K562 (cell line): ENCODE results near the gene OR10G2. TPM values are rescaled to one million over a fixed set of nuclear protein-coding genes. Genes with fewer than 3 reads are reported as not detected.

Experiments
- BCOR ChIP-seq: fragments of 450-650 bp; IDR thresholded peaks from 2 replicates; pipeline ENCODE4 v1.6.1; 2016
- DACH1 ChIP-seq: fragments of 450-650 bp; IDR thresholded peaks from 2 replicates; pipeline ENCODE4 v1.6.1; 2018; ENCODE audit not compliant: partially characterized antibody
- KDM2B ChIP-seq: fragments of 250-450 bp; sonication (Bioruptor Pico); IDR thresholded peaks from 2 replicates; pipeline ENCODE4 v1.8.0; 2021; ENCODE audit warnings: mild to moderate bottlenecking, moderate library complexity
- RBM22 ChIP-seq: fragments of 200-400 bp; formaldehyde crosslinking; IDR thresholded peaks from 2 replicates; pipeline ENCODE4 v1.6.1; 2018; ENCODE audit warnings: low read length, low read depth; ENCODE audit not compliant: poor library complexity, severe bottlenecking
- RREB1 ChIP-seq: fragments of 250-450 bp; sonication (Bioruptor Pico); IDR thresholded peaks from 2 replicates; pipeline ENCODE4 v1.4.0; 2020
- ZFX ChIP-seq: sonication (generic); formaldehyde crosslinking; IDR thresholded peaks from 2 replicates; pipeline ENCODE4 v1.8.0; 2022; ENCODE audit warnings: mild to moderate bottlenecking, missing genetic modification reagents, moderate library complexity
- ZNF277 ChIP-seq: fragments of 250-450 bp; sonication (Bioruptor Pico); IDR thresholded peaks from 2 replicates; pipeline ENCODE4 v1.8.0; 2022; ENCODE audit warnings: inconsistent platforms, mild to moderate bottlenecking, moderate library complexity, borderline replicate concordance
- ZNF398 ChIP-seq: fragments of 250-450 bp; sonication (Bioruptor Pico); IDR thresholded peaks from 2 replicates; pipeline ENCODE4 v1.8.0; 2021; ENCODE audit warnings: moderate library complexity, mild to moderate bottlenecking, inconsistent platforms
- ZNF408 ChIP-seq: fragments of 250-450 bp; sonication (Bioruptor Pico); IDR thresholded peaks from 2 replicates; pipeline ENCODE4 v1.4.0; 2020; ENCODE audit warnings: low read depth, mild to moderate bottlenecking, moderate library complexity
- ZNF507 ChIP-seq: conservative IDR thresholded peaks from 2 replicates; pipeline ENCODE4 v1.6.1; 2017; ENCODE audit warnings: missing genetic modification characterization, missing compliant biosample characterization
- polyA plus RNA-seq, 8 experiments: library from polyadenylated mRNA; depleted of rRNA in 4 of 8; stranded (reverse) in 5 of 8; unstranded in 3 of 8; fragments of >200 nt; fragmentation: Nextera tagmentation in 2 of 8; fragmentation: Illumina TruSeq in 1 of 8; extraction: Ambion mirVana in 2 of 8; extraction: Trizol in 1 of 8; gene quantifications; 2 replicates each; pipeline versions ENCODE4 v1.2.1 to v1.2.3, GENCODE V29; 2011 to 2014; ENCODE audit warnings: inconsistent platforms in 1 of 8, missing spikeins in 1 of 8
- total RNA-seq, 7 experiments: library from RNA; depleted of rRNA in 6 of 7; stranded (reverse); fragments of >200 nt in 6 of 7; fragmentation: Illumina TruSeq in 2 of 7; extraction: Trizol in 2 of 7; gene quantifications; 2 replicates each; pipeline versions ENCODE4 v1.2.1 to v1.2.3, GENCODE V29; 2011 to 2021; ENCODE audit warnings: low replicate concordance in 1 of 7

The OR10G2 gene
- total and polyA plus RNA-seq, 9 of the 15 experiments (the other 6 are each of a cell fraction or from before 2014, with no cell fraction given): not detected

- TF ChIP-seq RREB1 (CRISPR knock-in tag): no peak
- no peak for TF ChIP-seq ZNF408
- TF ChIP-seq ZNF507 (tag): no peak
- no peak for TF ChIP-seq RBM22
- no peak for TF ChIP-seq ZFX (CRISPR knock-in tag)
- no peak for TF ChIP-seq KDM2B (CRISPR knock-in tag)
- TF ChIP-seq ZNF398 (CRISPR knock-in tag): no peak
- TF ChIP-seq BCOR: no peak
- TF ChIP-seq ZNF277 (CRISPR knock-in tag): no peak
- TF ChIP-seq DACH1: no peak
Measured at GRCh38 chr14:21673718-21674117, 39.0 kb upstream of the OR10G2 start, which contains the start of gene OR4E1 (continued).
